A204.1 (cell line): ENCODE results near the gene KCNK5.

Experiments used
- FAIRE-seq: peaks from 2 replicates; lab custom pipeline; 2012; peaks lifted over from hg19 to GRCh38; lab: Jason Lieb, UNC

KCNK5 gene

GRCh38 chr6:39197521-39197920 lies 31.8 kb downstream of the KCNK5 start:
- FAIRE-seq = no peak

GRCh38 chr6:39196673-39197091 lies 32.6 kb downstream of the KCNK5 start:
- FAIRE-seq = no peak

- no peak for FAIRE-seq
Measured at GRCh38 chr6:39195792-39196385, 33.4 kb downstream of the KCNK5 start.

- FAIRE-seq = no peak
Measured at GRCh38 chr6:39194466-39194865, 34.8 kb downstream of the KCNK5 start.

- FAIRE-seq = no peak
Measured at GRCh38 chr6:39193201-39193791, 36.0 kb downstream of the KCNK5 start.

GRCh38 chr6:39192736-39193135 lies 36.5 kb downstream of the KCNK5 start:
- no peak for FAIRE-seq

- no peak for FAIRE-seq
Measured at GRCh38 chr6:39191236-39191930, 37.9 kb downstream of the KCNK5 start.

- FAIRE-seq = no peak
Measured at GRCh38 chr6:39190545-39191235, 38.6 kb downstream of the KCNK5 start.

GRCh38 chr6:39189915-39190544 lies 39.2 kb downstream of the KCNK5 start:
- no peak for FAIRE-seq

- no peak for FAIRE-seq
Measured at GRCh38 chr6:39189131-39189530, 40.1 kb downstream of the KCNK5 start.

GRCh38 chr6:39188571-39188970 lies 40.7 kb downstream of the KCNK5 start:
- FAIRE-seq = no peak

GRCh38 chr6:39188098-39188450 lies 41.2 kb downstream of the KCNK5 start:
- no peak for FAIRE-seq

GRCh38 chr6:39184906-39185580 lies 44.2 kb downstream of the KCNK5 start:
- FAIRE-seq = no peak

GRCh38 chr6:39182604-39183003 lies 46.7 kb downstream of the KCNK5 start:
- FAIRE-seq = no peak

GRCh38 chr6:39181826-39182225 lies 47.4 kb downstream of the KCNK5 start:
- FAIRE-seq = no peak

GRCh38 chr6:39181333-39181732 lies 47.9 kb downstream of the KCNK5 start:
- FAIRE-seq = no peak

- FAIRE-seq = no peak
Measured at GRCh38 chr6:39178804-39179203, 50.5 kb downstream of the KCNK5 start.

GRCh38 chr6:39178235-39178634 lies 51.0 kb downstream of the KCNK5 start:
- no peak for FAIRE-seq

GRCh38 chr6:39177130-39177529 lies 52.1 kb downstream of the KCNK5 start:
- no peak for FAIRE-seq

GRCh38 chr6:39173270-39173669 lies 56.0 kb downstream of the KCNK5 start:
- no peak for FAIRE-seq

- no peak for FAIRE-seq
Measured at GRCh38 chr6:39172377-39172757, 56.9 kb downstream of the KCNK5 start.
